Esophagus muscularis mucosa (tissue), 4 donors: ENCODE measurements around the gene PPDPF. TPM values are rescaled to one million over a fixed set of nuclear protein-coding genes. Genes with fewer than 3 reads are reported as not detected.

Experiments
- DNase-seq: peaks from one replicate; pipeline ENCODE4 v3.0.0-alpha.2; 2017; ENCODE audit errors: extremely low spot score
- H3K27ac ChIP-seq, 4 donors: fragments of 200-600 bp; sonication (generic); replicated peaks in 1 of 4; 1 replicate in 3 of 4; 2 replicates in 1 of 4; pipeline ENCODE4 v1.5.1; 2016 to 2019; ENCODE audit warnings: mild to moderate bottlenecking in 1 of 4
- H3K27me3 ChIP-seq, 4 donors: fragments of 200-600 bp; sonication (generic); one replicate each; pipeline versions ENCODE4 v1.5.1 to v1.6.0; 2016 to 2019
- H3K36me3 ChIP-seq, 4 donors: fragments of 200-600 bp; sonication (generic); one replicate each; pipeline ENCODE4 v1.5.1; 2016 to 2019
- H3K4me1 ChIP-seq, 4 donors: fragments of 200-600 bp; sonication (generic); one replicate each; pipeline ENCODE4 v1.5.1; 2016 to 2019
- H3K4me3 ChIP-seq, 4 donors: fragments of 200-600 bp; sonication (generic); 1 replicate in 2 of 4; 2 replicates in 2 of 4; pipeline ENCODE4 v1.5.1; 2016 to 2019; ENCODE audit warnings: mild to moderate bottlenecking in 4 of 4, moderate library complexity in 1 of 4
- H3K9me3 ChIP-seq, 4 donors: fragments of 200-600 bp; sonication (generic); 1 replicate in 3 of 4; 2 replicates in 1 of 4; pipeline ENCODE4 v1.5.1; 2016 to 2019
- CTCF ChIP-seq, 3 experiments: fragments of 200-600 bp in 2 of 3; fragments of 450-650 bp in 1 of 3; sonication (generic) in 2 of 3; IDR thresholded peaks; one replicate each; pipeline ENCODE4 v1.5.1; 2017 to 2019; ENCODE audit warnings: antibody characterized with exemption in 3 of 3, mild to moderate bottlenecking in 2 of 3, moderate library complexity in 1 of 3
- EP300 ChIP-seq: sonication (generic); formaldehyde crosslinking; IDR thresholded peaks from one replicate; pipeline ENCODE4 v1.6.1; 2017; ENCODE audit warnings: antibody characterized with exemption
- POLR2A ChIP-seq: fragments of 450-650 bp; IDR thresholded peaks from one replicate; pipeline ENCODE4 v1.6.1; 2017; ENCODE audit warnings: antibody characterized with exemption, moderate library complexity, mild to moderate bottlenecking, low read depth
- POLR2AphosphoS5 ChIP-seq, 2 donors: sonication (generic); formaldehyde crosslinking; IDR thresholded peaks; one replicate each; pipeline ENCODE4 v1.6.1; 2017; ENCODE audit warnings: antibody characterized with exemption in 2 of 2
- WGBS: methylation state at CpG from one replicate; pipeline ENCODE4 v1.1.5; 2018; 5-methylcytosine and 5-hydroxymethylcytosine counted together
- intact Hi-C: fragments of 100-400 bp; cut with DNase I; formaldehyde crosslinking; loops from one replicate; pipeline ENCODE4 v1.15.1; 2023
- total RNA-seq, 4 donors: library from RNA; depleted of rRNA; stranded (reverse); fragments of >200 nt; gene quantifications; one replicate each; pipeline versions ENCODE4 v1.1.0 to v1.2.1, GENCODE V29; 2016

Gene PPDPF
- total RNA-seq, 4 donors from 2014 or later, result 150 to 291 (median 270) TPM

DNA sequence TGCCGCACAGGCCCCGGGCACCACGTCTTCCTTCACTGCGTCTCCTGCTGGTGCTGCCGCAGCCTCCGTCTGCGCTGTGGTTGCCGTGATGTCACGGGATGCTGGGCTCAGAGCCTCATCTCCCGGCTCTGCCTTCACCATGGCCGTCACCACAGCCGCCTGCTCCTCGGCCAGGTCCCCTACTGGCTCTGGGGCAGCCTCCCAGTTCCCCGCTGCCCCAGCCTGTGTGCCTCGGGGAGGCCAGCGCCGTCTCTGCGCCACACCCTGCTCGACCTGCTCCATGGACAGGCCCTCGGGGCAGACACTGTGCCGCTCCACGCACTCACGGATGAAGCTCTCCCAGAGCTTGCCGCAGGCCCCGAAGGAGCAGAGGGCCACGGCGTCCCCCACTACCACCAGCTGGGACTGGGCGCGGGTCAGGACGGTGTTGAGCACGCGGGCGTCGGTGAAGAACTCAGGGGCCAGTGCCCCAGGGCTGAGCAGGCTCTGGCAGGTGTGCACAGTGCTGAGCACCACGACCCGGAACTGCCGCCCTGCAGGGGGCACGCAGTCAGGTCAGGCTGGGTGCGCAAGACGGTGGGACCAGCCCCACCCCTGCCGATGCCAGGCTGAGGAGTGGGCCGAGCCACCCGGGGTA, 45.3 kb downstream of the PPDPF start:
- TF ChIP-seq POLR2A (no peak), POLR2AphosphoS5 (IDR thresholded peaks at IDR 0.05) (no peak), EP300 (no peak), CTCF (IDR thresholded peaks at IDR 0.05) (no peak)
- DNase-seq, result no peak
- H3K27ac ChIP-seq, result no peak overlapping the region
- H3K27me3 ChIP-seq, result no peaks in the 10 kb centered on the region
- H3K9me3 ChIP-seq, result no peaks in the 10 kb centered on the region
- H3K4me1 ChIP-seq, result peaks cover 0 to 7% (median 3%) of the 10 kb centered on the region in 4 donors
- no peak overlapping the region for H3K4me3 ChIP-seq
- peaks cover 18 to 83% (median 69%) of the 10 kb centered on the region in 4 donors for H3K36me3 ChIP-seq
- intact Hi-C loops, result no loop called here
- 96% methylated on average over 24 of the region's 43 CpGs for WGBS

GRCh38 chr20:63566395-63567135, 46.0 kb downstream of the PPDPF start:
- H3K9me3 ChIP-seq, result no peaks in the 10 kb centered on the region
- peaks cover 0 to 7% (median 3%) of the 10 kb centered on the region in 4 donors for H3K4me1 ChIP-seq
- no peak for TF ChIP-seq POLR2AphosphoS5 (IDR thresholded peaks at IDR 0.05)
- TF ChIP-seq CTCF (IDR thresholded peaks at IDR 0.05), result no peak
- TF ChIP-seq EP300, result no peak
- TF ChIP-seq POLR2A, result no peak
- intact Hi-C loops, result no loop called here
- no peak overlapping the region for H3K4me3 ChIP-seq
- DNase-seq, result no peak
- no peaks in the 10 kb centered on the region for H3K27me3 ChIP-seq
- peaks cover 13 to 76% (median 62%) of the 10 kb centered on the region in 4 donors for H3K36me3 ChIP-seq
- H3K27ac ChIP-seq, result no peak overlapping the region
- WGBS, result 94% methylated on average over 26 of the region's 46 CpGs

- H3K27me3 ChIP-seq, result no peaks in the 10 kb centered on the region
- no peaks in the 10 kb centered on the region for H3K9me3 ChIP-seq
- H3K4me3 ChIP-seq, result no peak overlapping the region
- H3K4me1 ChIP-seq, result peaks cover 0 to 8% (median 5%) of the 10 kb centered on the region in 4 donors
- DNase-seq, result no peak
- no peak overlapping the region for H3K27ac ChIP-seq
- intact Hi-C loops, result no loop called here
- WGBS, result 93% methylated on average over 22 of the region's 22 CpGs
- TF ChIP-seq POLR2AphosphoS5 (IDR thresholded peaks at IDR 0.05) (no peak), POLR2A (no peak), CTCF (IDR thresholded peaks at IDR 0.05) (no peak), EP300 (no peak)
- peaks cover 9 to 73% (median 60%) of the 10 kb centered on the region in 4 donors for H3K36me3 ChIP-seq
Measured at GRCh38 chr20:63567136-63567385, 46.5 kb downstream of the PPDPF start.

GRCh38 chr20:63567386-63568169, 47.0 kb downstream of the PPDPF start:
- 82% methylated on average over 29 of the region's 37 CpGs for WGBS
- DNase-seq, result no peak
- Histone ChIP-seq H3K4me1 (peaks cover 2 to 13% (median 8%) of the 10 kb centered on the region in 4 donors), H3K4me3 (no peak overlapping the region), H3K27ac (no peak overlapping the region), H3K36me3 (peaks cover 4 to 73% (median 59%) of the 10 kb centered on the region in 4 donors), H3K9me3 (no peaks in the 10 kb centered on the region), H3K27me3 (no peaks in the 10 kb centered on the region)
- intact Hi-C loops, result no loop called here
- no peak for TF ChIP-seq CTCF (IDR thresholded peaks at IDR 0.05)
- no peak for TF ChIP-seq POLR2A
- TF ChIP-seq POLR2AphosphoS5 (IDR thresholded peaks at IDR 0.05), result no peak
- TF ChIP-seq EP300, result no peak
